ENCODE data around the gene ASS1. TPM values are rescaled to one million over a fixed set of nuclear protein-coding genes. Genes with fewer than 3 reads are reported as not detected.

Gene ASS1
- total RNA-seq, 1 donor from 2014 or later, result 3.1 TPM

DNA sequence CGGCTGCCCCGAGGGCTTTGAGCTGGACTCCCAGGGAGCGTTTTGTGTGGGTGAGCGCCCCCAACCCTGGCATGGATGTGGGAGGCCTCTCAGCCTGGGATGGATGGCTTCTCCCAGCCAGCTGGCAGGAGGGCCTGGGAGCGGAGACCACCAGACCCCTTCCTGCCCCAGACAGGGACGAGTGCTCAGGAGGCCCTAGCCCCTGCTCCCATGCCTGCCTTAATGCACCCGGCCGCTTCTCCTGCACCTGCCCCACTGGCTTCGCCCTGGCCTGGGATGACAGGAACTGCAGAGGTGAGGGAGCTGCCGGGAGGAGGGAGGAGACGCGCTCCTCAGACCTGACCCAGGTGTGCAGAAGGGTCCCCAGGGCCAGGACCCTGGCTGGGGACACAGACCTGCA lies 17.4 kb upstream of the ASS1 start:
- no peaks in the 10 kb centered on the region for H3K9me3 Mint-ChIP-seq (ENCODE audit: unreplicated experiment)
- peaks cover 15% of the 10 kb centered on the region for H3K27me3 Mint-ChIP-seq (ENCODE audit: unreplicated experiment)
- peaks cover 4% of the 10 kb centered on the region for H3K4me1 Mint-ChIP-seq (ENCODE audit: unreplicated experiment)
- no peak overlapping the region for H3K27ac Mint-ChIP-seq (ENCODE audit: unreplicated experiment)
- TF ChIP-seq CTCF (IDR thresholded peaks at IDR 0.05; ENCODE audit: unreplicated experiment), result no peak
- H3K36me3 Mint-ChIP-seq (ENCODE audit: low read depth, unreplicated experiment), result peaks cover 4% of the 10 kb centered on the region
- no peak for DNase-seq (ENCODE audit: low spot score)
- H3K4me3 Mint-ChIP-seq (ENCODE audit: unreplicated experiment), result no peak overlapping the region

DNA sequence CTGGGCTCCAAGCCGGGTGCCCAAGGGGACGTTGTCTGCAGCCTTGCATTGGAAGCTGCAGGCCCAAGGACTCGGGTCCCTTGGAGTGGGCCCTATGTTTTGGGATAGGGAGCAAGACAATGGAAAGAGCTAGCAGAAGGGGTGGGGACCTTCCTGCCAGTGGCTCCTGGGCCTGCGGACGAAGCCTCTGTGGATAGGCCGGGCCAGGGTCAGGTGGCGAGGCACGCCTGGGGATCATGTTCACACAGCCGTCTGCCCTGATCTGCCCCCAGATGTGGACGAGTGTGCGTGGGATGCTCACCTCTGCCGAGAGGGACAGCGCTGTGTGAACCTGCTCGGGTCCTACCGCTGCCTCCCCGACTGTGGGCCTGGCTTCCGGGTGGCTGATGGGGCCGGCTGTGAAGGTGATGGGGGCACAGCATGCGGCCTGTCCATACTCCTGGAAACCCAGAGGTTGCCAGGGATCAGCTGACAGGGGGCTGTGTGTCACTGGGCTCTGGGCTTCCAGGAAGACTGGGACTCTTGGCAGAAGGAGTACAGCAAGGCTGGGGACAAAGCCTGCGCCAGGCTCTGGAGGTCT lies 16.6 kb upstream of the ASS1 start:
- H3K4me3 Mint-ChIP-seq (ENCODE audit: unreplicated experiment), result no peak overlapping the region
- no peaks in the 10 kb centered on the region for H3K9me3 Mint-ChIP-seq (ENCODE audit: unreplicated experiment)
- DNase-seq (ENCODE audit: low spot score), result no peak

DNA sequence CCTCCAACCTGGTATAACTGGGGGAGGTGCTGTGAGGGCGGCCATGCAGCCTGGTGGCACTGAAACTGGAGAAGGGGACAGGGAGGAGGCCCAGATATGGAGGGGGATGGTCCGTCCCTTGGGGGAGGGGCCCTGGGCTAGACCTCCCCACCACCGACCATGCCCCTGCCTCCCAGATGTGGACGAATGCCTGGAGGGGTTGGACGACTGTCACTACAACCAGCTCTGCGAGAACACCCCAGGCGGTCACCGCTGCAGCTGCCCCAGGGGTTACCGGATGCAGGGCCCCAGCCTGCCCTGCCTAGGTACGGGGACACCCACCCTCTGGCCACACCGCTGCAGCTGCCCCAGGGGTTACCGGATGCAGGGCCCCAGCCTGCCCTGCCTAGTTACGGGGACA lies 15.4 kb upstream of the ASS1 start:
- H3K4me3 Mint-ChIP-seq (ENCODE audit: unreplicated experiment), result no peak overlapping the region
- H3K27me3 Mint-ChIP-seq (ENCODE audit: unreplicated experiment), result peaks cover 16% of the 10 kb centered on the region
- TF ChIP-seq CTCF (IDR thresholded peaks at IDR 0.05; ENCODE audit: unreplicated experiment), result no peak
- no peak overlapping the region for H3K27ac Mint-ChIP-seq (ENCODE audit: unreplicated experiment)
- H3K4me1 Mint-ChIP-seq (ENCODE audit: unreplicated experiment), result peaks cover 4% of the 10 kb centered on the region
- H3K9me3 Mint-ChIP-seq (ENCODE audit: unreplicated experiment), result no peaks in the 10 kb centered on the region
- H3K36me3 Mint-ChIP-seq (ENCODE audit: low read depth, unreplicated experiment), result peaks cover 4% of the 10 kb centered on the region
- DNase-seq (ENCODE audit: low spot score), result no peak

More for the DNA sequence above, 16.6 kb upstream of the ASS1 start:
- Mint-ChIP-seq H3K36me3 (ENCODE audit: low read depth, unreplicated experiment) (peaks cover 4% of the 10 kb centered on the region), H3K4me1 (ENCODE audit: unreplicated experiment) (peaks cover 4% of the 10 kb centered on the region), H3K27me3 (ENCODE audit: unreplicated experiment) (peaks cover 19% of the 10 kb centered on the region), H3K27ac (ENCODE audit: unreplicated experiment) (no peak overlapping the region)
- TF ChIP-seq CTCF (IDR thresholded peaks at IDR 0.05; ENCODE audit: unreplicated experiment), result no peak

GRCh38 chr9:130429831-130430230 lies 14.9 kb upstream of the ASS1 start:
- H3K27me3 Mint-ChIP-seq (ENCODE audit: unreplicated experiment), result peaks cover 15% of the 10 kb centered on the region
- DNase-seq (ENCODE audit: low spot score), result no peak
- no peak overlapping the region for H3K27ac Mint-ChIP-seq (ENCODE audit: unreplicated experiment)
- peaks cover 4% of the 10 kb centered on the region for H3K4me1 Mint-ChIP-seq (ENCODE audit: unreplicated experiment)
- peaks cover 4% of the 10 kb centered on the region for H3K36me3 Mint-ChIP-seq (ENCODE audit: low read depth, unreplicated experiment)
- no peaks in the 10 kb centered on the region for H3K9me3 Mint-ChIP-seq (ENCODE audit: unreplicated experiment)
- no peak overlapping the region for H3K4me3 Mint-ChIP-seq (ENCODE audit: unreplicated experiment)
- TF ChIP-seq CTCF (IDR thresholded peaks at IDR 0.05; ENCODE audit: unreplicated experiment), result no peak

GRCh38 chr9:130430232-130430631 lies 14.5 kb upstream of the ASS1 start:
- Mint-ChIP-seq H3K36me3 (ENCODE audit: low read depth, unreplicated experiment) (peaks cover 4% of the 10 kb centered on the region), H3K9me3 (ENCODE audit: unreplicated experiment) (no peaks in the 10 kb centered on the region), H3K4me1 (ENCODE audit: unreplicated experiment) (peaks cover 4% of the 10 kb centered on the region), H3K27ac (ENCODE audit: unreplicated experiment) (no peak overlapping the region), H3K27me3 (ENCODE audit: unreplicated experiment) (peaks cover 15% of the 10 kb centered on the region), H3K4me3 (ENCODE audit: unreplicated experiment) (no peak overlapping the region)
- TF ChIP-seq CTCF (IDR thresholded peaks at IDR 0.05; ENCODE audit: unreplicated experiment), result no peak
- no peak for DNase-seq (ENCODE audit: low spot score)
